Dendritic cell treated with granulocyte-macrophage colony-stimulating factor and Interleukin-4, amounts not matched to agents 40 ng/mL and 50 ng/mL, for 4 days (primary cell): Measurements from ENCODE around the gene TPCN2.
"Not testable (repeated sequence)": the region's sequence is repeated elsewhere in the genome, so short reads cannot be mapped to it uniquely, and the experiment has no call there.

ENCODE experiments used
- H3K27ac Mint-ChIP-seq: one replicate; pipeline ENCODE4 v1.8.0; 2022; ENCODE audit warnings: mild to moderate bottlenecking, mixed read lengths
- H3K27me3 Mint-ChIP-seq: one replicate; pipeline ENCODE4 v1.8.0; 2022; ENCODE audit warnings: mild to moderate bottlenecking, mixed read lengths
- H3K36me3 Mint-ChIP-seq: one replicate; pipeline ENCODE4 v1.8.0; 2022; ENCODE audit warnings: low read depth, mixed read lengths
- H3K4me1 Mint-ChIP-seq: one replicate; pipeline ENCODE4 v1.8.0; 2022; ENCODE audit warnings: low read depth, mixed read lengths
- H3K4me3 Mint-ChIP-seq: one replicate; pipeline ENCODE4 v1.8.0; 2022; ENCODE audit warnings: mild to moderate bottlenecking, moderate library complexity, mixed read lengths
- H3K9me3 Mint-ChIP-seq: one replicate; pipeline ENCODE4 v1.8.0; 2022; ENCODE audit warnings: mixed read lengths
- intact Hi-C: fragments of 100-400 bp; cut with micrococcal nuclease; formaldehyde crosslinking; loops from one replicate; pipeline ENCODE4 v1.15.0; 2022

TPCN2 gene

DNA sequence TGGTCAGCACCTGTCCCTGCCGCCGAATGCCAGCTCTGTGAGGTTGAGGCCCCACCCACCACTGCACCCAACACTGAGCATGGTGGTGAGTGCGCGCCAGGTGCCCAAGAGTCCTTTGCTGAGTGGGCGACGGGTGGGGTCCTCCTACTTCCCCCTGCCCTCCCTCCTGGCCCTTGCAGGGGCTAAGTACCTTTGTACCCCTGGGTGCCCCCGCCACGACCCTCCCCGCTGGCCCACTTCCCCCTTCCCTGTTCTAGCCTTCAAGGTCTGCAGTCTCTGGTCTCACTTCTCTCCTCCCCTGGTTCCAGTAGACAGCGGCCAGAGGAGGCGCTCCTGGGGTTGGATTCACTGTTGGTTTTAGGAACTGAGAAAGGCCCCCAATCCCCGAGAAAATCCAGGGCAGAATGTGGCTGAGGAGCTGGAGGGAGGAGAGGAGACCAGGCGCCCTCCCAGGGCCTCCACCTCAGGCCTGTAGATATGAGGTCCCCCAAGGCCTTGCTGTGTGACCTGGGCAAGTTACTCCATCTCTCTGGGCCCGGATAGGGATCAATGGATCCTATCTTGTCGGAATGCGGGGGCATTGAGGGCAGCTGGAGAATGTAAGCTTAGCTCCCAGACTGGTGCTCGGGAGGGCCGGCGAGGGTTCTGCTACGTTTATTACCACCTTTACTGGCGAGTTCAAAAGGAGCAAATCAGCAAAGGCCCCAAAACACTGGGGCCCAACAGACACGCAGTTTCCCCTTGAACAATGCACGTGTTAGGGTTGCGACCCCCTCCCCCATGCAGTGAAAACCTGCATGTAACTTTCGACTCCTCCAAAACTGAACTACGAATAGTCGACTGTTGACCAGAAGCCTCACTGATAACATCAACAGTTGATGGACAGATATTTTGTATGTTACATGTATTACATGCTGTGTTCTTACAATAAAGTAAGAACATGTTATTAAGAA lies 75.1 kb downstream of the TPCN2 start:
- H3K27me3 Mint-ChIP-seq: peaks cover 10% of the 10 kb centered on the region
- H3K4me3 Mint-ChIP-seq: no peak overlapping the region
- peaks cover 8% of the 10 kb centered on the region for H3K9me3 Mint-ChIP-seq
- H3K4me1 Mint-ChIP-seq: peaks cover 25% of the 10 kb centered on the region
- intact Hi-C loops: no loop called here
- H3K27ac Mint-ChIP-seq: peak overlapping the region; percentile 38
- no peaks in the 10 kb centered on the region for H3K36me3 Mint-ChIP-seq

DNA sequence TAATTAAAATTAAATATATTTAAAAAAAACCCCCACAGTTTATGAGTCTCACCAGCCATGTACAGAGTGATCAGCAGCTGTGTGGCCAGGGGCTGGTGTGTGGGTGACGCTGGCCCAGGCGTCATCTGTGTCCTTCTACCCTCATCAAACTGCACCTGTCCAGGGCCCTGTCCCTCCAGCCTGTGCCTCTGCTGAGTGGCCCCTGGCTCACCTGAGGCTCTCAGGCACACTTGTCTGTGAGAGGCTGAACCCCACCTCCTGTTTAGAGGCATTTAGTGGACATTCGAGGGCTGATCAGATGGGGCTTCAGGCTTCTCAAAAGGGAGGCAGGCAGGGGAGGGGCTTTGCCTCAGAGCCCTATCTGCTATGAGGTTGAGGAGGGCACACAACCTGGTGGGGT lies 77.1 kb downstream of the TPCN2 start:
- no peak overlapping the region for H3K27ac Mint-ChIP-seq
- peaks cover 25% of the 10 kb centered on the region for H3K4me1 Mint-ChIP-seq
- intact Hi-C loops: no loop called here
- H3K9me3 Mint-ChIP-seq: peaks cover 14% of the 10 kb centered on the region
- no peaks in the 10 kb centered on the region for H3K36me3 Mint-ChIP-seq
- H3K27me3 Mint-ChIP-seq: peaks cover 12% of the 10 kb centered on the region
- H3K4me3 Mint-ChIP-seq: no peak overlapping the region

DNA sequence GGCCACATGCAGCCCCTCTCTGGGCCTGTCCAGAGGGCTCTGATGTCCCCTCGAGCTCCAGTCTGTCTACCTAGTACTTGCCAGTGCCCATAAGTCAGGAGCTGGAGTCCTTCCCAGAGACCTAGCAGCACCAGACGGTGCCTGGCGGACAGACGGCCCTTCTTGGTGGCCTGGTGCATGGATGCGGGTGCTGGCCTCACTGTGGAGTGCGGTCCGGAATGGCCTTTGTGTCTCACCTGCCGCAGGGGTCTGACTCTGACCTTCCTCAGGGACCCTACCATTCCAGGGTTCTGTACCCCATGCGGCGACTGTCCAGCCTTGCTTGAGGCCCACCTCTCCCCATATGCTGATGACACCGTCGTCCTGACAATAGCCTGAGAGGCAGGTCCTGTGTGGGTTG lies 77.6 kb downstream of the TPCN2 start:
- H3K36me3 Mint-ChIP-seq: no peaks in the 10 kb centered on the region
- H3K4me1 Mint-ChIP-seq: peaks cover 22% of the 10 kb centered on the region
- peaks cover 14% of the 10 kb centered on the region for H3K9me3 Mint-ChIP-seq
- peaks cover 10% of the 10 kb centered on the region for H3K27me3 Mint-ChIP-seq
- H3K4me3 Mint-ChIP-seq: no peak overlapping the region
- H3K27ac Mint-ChIP-seq: no peak overlapping the region
- intact Hi-C loops: no loop called here

DNA sequence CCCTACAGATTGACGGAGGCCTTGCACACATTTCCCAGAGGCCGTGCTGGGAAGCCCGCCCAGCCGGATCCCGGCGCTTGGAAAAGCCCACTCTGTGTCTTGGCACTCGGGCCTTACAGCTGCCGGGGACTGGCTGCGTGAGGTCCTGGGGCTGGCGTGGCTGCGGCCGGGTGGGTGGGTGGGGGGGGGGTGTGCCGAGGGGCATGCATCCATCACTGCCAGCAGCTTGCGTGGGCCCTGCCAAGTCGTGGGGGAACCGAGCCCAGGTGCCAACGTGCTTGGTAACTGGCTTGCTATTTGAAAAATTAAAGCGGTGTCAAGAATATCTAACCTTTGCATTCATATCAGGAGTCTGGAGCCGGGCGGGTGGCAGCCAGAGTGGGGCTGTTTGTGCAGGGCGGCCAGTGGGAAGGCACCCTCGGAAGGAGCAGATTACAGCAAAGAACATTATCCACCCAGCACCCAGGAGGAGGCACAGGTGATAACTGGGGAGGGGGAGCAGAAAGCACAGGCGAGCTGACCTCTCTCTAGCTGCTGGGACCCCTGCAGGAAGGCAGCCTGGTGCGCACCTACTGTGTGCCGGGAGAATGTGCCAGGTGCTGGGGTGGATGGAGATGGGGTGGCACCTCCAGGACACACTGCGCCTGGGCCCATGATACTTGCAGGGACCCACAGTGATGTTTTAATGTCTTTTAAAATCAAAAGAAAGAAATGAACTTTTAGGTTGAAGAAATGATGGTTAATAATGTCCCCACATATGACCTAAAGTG lies 78.5 kb downstream of the TPCN2 start:
- no peak overlapping the region for H3K4me3 Mint-ChIP-seq

DNA sequence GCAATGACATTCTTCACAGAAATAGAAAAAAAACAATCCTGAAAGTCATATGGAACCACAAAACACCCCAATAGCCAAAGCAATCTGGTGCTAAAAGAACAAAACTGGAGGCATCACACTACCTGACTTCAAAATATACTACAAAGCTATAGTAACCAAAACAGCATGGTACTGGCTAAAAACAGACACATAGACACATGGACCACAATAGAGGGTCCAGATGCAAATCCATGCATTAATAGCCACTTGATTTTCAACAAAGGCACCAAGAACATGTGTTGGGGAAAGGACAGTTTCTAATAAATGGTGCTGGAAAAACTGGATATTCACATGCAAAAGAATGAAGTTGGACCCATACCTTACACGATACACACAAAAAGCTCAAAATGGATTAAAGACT lies 79.2 kb downstream of the TPCN2 start:
- Mint-ChIP-seq H3K27me3 (peaks cover 7% of the 10 kb centered on the region), H3K36me3 (no peaks in the 10 kb centered on the region), H3K4me3 (no peak overlapping the region), H3K9me3 (peaks cover 14% of the 10 kb centered on the region), H3K27ac (no peak overlapping the region), H3K4me1 (peaks cover 14% of the 10 kb centered on the region)
- intact Hi-C loops: no loop called here

More for the DNA sequence above, 78.5 kb downstream of the TPCN2 start:
- peaks cover 14% of the 10 kb centered on the region for H3K9me3 Mint-ChIP-seq
- H3K36me3 Mint-ChIP-seq: no peaks in the 10 kb centered on the region
- peaks cover 19% of the 10 kb centered on the region for H3K4me1 Mint-ChIP-seq
- intact Hi-C loops: no loop called here
- H3K27ac Mint-ChIP-seq: no peak overlapping the region
- peaks cover 9% of the 10 kb centered on the region for H3K27me3 Mint-ChIP-seq

DNA sequence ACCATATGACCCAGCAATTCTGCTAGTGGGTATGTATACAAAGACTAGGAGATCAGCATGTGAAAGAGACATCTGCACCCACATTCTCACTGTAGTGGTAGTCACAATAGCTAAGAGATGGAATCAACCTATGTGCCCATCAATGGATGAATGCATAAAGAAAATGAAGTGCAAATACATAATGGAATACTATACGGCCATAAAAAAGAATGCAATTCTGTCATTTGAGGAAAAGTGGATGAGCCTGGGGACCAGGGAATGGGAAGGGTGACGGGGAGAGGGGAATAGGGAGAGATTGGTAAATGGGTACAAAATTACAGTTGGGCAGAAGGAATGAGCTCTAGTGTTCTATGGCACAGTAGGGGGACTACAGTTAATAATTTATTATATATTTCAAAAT lies 80.3 kb downstream of the TPCN2 start:
- Mint-ChIP-seq H3K9me3 (peaks cover 25% of the 10 kb centered on the region), H3K36me3 (no peaks in the 10 kb centered on the region), H3K27me3 (peaks cover 7% of the 10 kb centered on the region), H3K27ac (no peak overlapping the region), H3K4me1 (peaks cover 2% of the 10 kb centered on the region), H3K4me3 (no peak overlapping the region)
- intact Hi-C loops: no loop called here

DNA sequence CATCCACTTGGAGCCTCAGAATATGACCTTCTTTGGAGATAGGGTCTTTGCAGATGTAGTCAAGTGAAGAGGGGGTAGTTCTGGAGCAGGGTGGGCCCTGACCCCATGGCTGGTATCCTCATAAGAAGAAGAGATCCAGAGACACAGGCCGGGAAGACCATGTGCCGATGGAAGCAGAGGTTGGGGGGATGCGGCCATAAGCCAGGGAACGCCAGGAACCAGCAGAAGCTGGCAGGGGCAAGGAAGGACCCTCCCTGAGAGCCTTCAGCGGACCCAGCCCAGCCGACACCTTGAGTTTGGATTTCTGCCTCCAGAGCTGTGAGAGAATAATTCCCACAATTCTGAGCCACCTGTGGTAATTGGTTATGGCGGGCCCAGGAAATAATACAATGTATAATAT lies 80.9 kb downstream of the TPCN2 start:
- intact Hi-C loops: no loop called here
- H3K36me3 Mint-ChIP-seq: no peaks in the 10 kb centered on the region
- H3K4me3 Mint-ChIP-seq: no peak overlapping the region
- no peaks in the 10 kb centered on the region for H3K4me1 Mint-ChIP-seq
- H3K27me3 Mint-ChIP-seq: peaks cover 7% of the 10 kb centered on the region
- peaks cover 30% of the 10 kb centered on the region for H3K9me3 Mint-ChIP-seq
- no peak overlapping the region for H3K27ac Mint-ChIP-seq

DNA sequence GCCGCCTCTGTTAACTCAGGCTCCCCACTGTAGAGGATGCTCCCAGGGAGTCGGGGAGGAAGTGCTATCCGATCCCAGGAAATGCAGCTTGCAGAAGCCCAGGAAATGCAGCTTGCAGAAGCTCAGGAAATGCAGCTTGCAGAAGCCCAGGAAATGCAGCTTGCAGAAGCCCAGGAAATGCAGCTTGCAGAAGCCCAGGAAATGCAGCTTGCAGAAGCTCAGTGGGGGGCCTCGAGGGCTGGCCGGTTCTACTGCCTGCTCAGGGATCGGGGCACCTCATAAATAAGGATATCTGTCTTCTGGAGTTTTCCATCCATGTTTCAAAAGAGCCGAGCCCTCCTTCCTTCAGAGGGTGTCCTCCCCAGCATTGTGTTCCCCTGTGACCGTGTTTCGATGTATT lies 81.9 kb downstream of the TPCN2 start:
- Mint-ChIP-seq H3K27ac (no peak overlapping the region), H3K9me3 (peaks cover 36% of the 10 kb centered on the region), H3K36me3 (no peaks in the 10 kb centered on the region), H3K27me3 (peaks cover 7% of the 10 kb centered on the region), H3K4me3 (no peak overlapping the region), H3K4me1 (no peaks in the 10 kb centered on the region)
- intact Hi-C loops: no loop called here

DNA sequence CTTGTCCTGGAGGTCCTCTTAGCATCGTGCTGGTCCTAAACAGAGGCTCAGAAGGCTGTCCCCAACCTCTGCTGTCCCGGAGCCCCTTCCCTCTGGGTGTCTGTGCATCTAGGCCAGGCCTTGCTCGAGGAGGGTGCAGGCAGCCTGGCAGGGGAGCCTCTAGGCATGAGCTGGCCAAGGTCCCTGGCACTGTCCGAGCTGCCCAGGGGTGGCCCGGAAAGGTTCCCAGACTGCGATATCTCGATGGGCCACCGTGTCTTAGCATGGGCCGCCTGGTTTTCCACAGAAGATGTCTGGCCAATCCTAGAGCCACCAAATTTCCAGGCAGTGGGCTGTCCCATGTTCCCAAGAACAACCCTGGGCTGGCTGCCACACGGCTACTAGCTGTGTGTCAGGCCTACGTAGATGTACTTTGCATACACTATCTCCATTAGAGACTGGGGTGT lies 82.4 kb downstream of the TPCN2 start:
- H3K27ac Mint-ChIP-seq: no peak overlapping the region

DNA sequence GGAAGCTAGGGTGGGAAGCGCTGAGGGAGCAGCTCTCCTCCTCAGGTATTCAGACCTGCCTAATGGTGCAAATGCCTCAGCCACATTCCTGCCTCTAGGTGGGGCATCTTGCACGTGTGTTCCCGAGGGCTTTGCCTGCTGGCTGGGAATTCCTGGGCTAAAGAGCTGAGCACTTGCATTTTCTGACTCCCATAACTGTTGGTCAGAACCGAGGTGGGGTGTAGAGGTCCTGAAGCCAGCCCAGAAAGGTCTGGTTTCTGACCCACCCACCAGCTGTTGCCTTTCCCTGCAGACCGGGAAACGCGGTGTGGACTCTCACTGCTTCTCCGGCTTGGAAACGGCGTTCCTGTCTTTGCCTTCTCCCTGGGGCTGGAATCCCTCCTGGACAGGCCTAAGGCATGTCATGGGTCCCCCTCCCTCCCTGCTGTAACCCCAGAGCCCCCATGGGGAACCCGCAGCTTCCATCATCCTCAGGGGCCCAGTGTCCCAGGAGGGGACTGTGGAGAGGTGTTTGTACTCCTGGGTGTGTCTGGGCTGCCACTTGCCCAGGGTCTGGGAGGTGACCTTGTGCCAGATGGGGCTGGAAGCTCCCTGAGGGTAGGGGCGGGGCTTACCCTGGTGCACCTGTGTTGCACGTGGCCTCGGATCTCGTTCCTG lies 83.0 kb downstream of the TPCN2 start:
- H3K27ac Mint-ChIP-seq: no peak overlapping the region
- H3K9me3 Mint-ChIP-seq: peaks cover 37% of the 10 kb centered on the region
- no peaks in the 10 kb centered on the region for H3K36me3 Mint-ChIP-seq

More for the DNA sequence above, 82.4 kb downstream of the TPCN2 start:
- Mint-ChIP-seq H3K27me3 (peaks cover 7% of the 10 kb centered on the region), H3K4me1 (no peaks in the 10 kb centered on the region), H3K36me3 (no peaks in the 10 kb centered on the region), H3K4me3 (no peak overlapping the region), H3K9me3 (peaks cover 37% of the 10 kb centered on the region)
- intact Hi-C loops: no loop called here

DNA sequence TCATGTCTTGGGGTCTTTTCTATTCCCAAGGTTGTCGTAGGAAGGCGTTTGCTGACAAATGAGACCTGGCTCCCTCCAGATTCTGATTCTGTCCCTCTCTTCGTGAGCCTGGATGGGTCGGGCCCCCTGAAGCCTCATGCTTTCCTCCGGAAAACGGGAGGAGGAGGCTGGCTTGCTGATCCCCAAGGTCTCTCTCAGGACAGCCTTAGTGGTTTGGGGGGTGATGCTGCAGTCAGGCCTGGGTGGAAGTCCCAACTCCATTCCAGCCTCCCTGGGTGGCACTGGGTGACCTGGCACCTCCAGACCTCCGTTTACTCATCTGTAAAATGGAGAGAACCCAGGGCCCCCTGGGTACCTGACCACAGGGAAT lies 83.6 kb downstream of the TPCN2 start:
- Mint-ChIP-seq H3K4me1 (no peaks in the 10 kb centered on the region), H3K27ac (no peak overlapping the region), H3K9me3 (peaks cover 37% of the 10 kb centered on the region), H3K27me3 (peaks cover 6% of the 10 kb centered on the region), H3K4me3 (no peak overlapping the region), H3K36me3 (no peaks in the 10 kb centered on the region)
- intact Hi-C loops: no loop called here

More for the DNA sequence above, 83.0 kb downstream of the TPCN2 start:
- no peaks in the 10 kb centered on the region for H3K4me1 Mint-ChIP-seq
- intact Hi-C loops: no loop called here
- no peak overlapping the region for H3K4me3 Mint-ChIP-seq
- peaks cover 7% of the 10 kb centered on the region for H3K27me3 Mint-ChIP-seq

DNA sequence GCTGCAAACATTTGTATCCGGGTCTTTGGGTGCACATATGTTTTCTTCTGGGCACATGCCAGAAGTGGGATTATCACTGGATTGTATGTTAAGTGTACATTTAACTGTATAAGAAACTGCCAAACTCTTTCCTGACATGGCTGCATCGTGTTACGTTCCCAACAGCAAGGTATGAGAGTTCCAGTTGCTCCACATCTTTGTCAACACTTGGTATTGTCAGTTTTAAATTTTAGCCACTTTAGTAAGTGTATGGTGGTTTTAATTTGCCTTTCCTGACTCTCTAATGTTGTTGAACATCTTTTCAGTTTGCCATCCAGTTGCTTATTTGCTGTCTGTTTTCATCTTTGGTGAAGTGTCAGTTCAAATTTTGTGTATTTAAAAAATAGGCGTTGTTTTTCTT lies 84.5 kb downstream of the TPCN2 start:
- peaks cover 31% of the 10 kb centered on the region for H3K9me3 Mint-ChIP-seq
- H3K27ac Mint-ChIP-seq: no peak overlapping the region
- peaks cover 3% of the 10 kb centered on the region for H3K27me3 Mint-ChIP-seq
- intact Hi-C loops: no loop called here
- H3K4me3 Mint-ChIP-seq: no peak overlapping the region
- no peaks in the 10 kb centered on the region for H3K36me3 Mint-ChIP-seq
- H3K4me1 Mint-ChIP-seq: no peaks in the 10 kb centered on the region

DNA sequence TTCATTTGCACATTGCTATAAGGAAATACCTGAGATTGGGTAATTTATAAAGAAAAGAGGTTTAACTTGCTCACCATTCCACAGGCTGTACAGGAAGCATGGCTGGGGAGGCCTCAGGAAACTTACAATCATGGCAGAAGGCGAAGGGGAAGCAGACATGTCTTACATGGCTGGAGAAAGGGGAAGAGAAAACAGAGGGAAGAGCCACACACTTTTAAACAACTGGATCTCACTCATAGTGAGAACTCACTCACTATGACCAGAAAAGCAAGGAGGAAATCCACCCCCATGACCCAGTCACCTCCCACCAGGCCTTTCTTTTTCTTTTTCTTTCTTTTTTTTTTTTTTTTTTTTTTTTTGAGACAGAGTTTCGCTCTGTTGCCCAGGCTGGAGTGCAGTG lies 85.5 kb downstream of the TPCN2 start:
- H3K4me1 Mint-ChIP-seq, H3K27me3 Mint-ChIP-seq, H3K4me3 Mint-ChIP-seq, H3K27ac Mint-ChIP-seq, intact Hi-C loops, H3K36me3 Mint-ChIP-seq: not testable (repeated sequence)
- H3K9me3 Mint-ChIP-seq: peaks cover 25% of the 10 kb centered on the region

DNA sequence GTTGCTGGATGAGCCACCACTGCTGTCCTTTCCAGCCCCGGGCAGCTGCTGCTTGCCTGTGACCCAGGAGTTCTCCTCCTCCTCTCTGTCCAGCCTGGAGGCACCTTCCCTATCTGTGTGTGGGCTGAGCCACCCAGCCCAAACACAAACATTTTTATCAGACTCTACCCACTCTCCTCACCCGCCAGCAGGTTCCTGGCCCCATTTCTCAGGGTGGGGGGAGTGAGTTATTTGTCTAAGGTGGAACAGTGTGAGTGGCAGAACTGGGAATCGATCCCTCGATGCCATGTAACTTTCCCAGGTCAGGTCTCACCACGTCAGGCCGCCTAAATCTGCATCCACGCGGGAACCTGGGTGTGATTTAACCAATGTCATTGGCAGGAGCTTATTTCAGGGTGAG lies 86.2 kb downstream of the TPCN2 start:
- Mint-ChIP-seq H3K27me3 (no peaks in the 10 kb centered on the region), H3K4me3 (no peak overlapping the region), H3K36me3 (no peaks in the 10 kb centered on the region), H3K9me3 (peaks cover 23% of the 10 kb centered on the region), H3K27ac (no peak overlapping the region), H3K4me1 (no peaks in the 10 kb centered on the region)
- intact Hi-C loops: no loop called here
